HepG2 (cell line): ENCODE measurements around the gene KLF16. TPM values are rescaled to one million over a fixed set of nuclear protein-coding genes. Genes with fewer than 3 reads are reported as not detected.

Source experiments
- ETV6 ChIP-seq: sonication (generic); formaldehyde crosslinking; conservative IDR thresholded peaks from 2 replicates; pipeline ENCODE4 v1.4.0; 2020; ENCODE audit warnings: missing genetic modification reagents
- GABPA ChIP-seq, 2 experiments: IDR thresholded peaks; 2 replicates each; pipeline ENCODE4 v1.6.1; 2011 to 2016; ENCODE audit warnings: low read depth in 2 of 2, low read length in 1 of 2, missing biosample characterization in 1 of 2, missing genetic modification characterization in 1 of 2
- JUNB ChIP-seq: sonication (generic); formaldehyde crosslinking; IDR thresholded peaks from 2 replicates; pipeline ENCODE4 v1.8.0; 2022; ENCODE audit warnings: missing genetic modification reagents, mild to moderate bottlenecking, borderline replicate concordance
- MAFG ChIP-seq: sonication (generic); formaldehyde crosslinking; IDR thresholded peaks from 2 replicates; pipeline ENCODE4 v1.5.1; 2020; ENCODE audit warnings: mild to moderate bottlenecking, missing genetic modification reagents
- NFKB2 ChIP-seq: sonication (generic); formaldehyde crosslinking; IDR thresholded peaks from 2 replicates; pipeline ENCODE4 v1.4.0; 2020; ENCODE audit warnings: missing genetic modification reagents, borderline replicate concordance
- PCBP1 ChIP-seq: fragments of 200-400 bp; formaldehyde crosslinking; IDR thresholded peaks from 2 replicates; pipeline ENCODE4 v1.6.1; 2017; ENCODE audit warnings: mild to moderate bottlenecking, low read depth, low read length, borderline replicate concordance
- RAD51 ChIP-seq: fragments of 450-650 bp; IDR thresholded peaks from 2 replicates; pipeline ENCODE4 v1.6.1; 2016; ENCODE audit warnings: borderline replicate concordance
- RFX1 ChIP-seq: fragments of 450-650 bp; IDR thresholded peaks from 2 replicates; pipeline ENCODE4 v1.6.1; 2017
- SALL2 ChIP-seq: sonication (generic); formaldehyde crosslinking; IDR thresholded peaks from 2 replicates; pipeline ENCODE4 v1.8.1; 2023; ENCODE audit warnings: mild to moderate bottlenecking, missing genetic modification reagents, inconsistent platforms
- SOX6 ChIP-seq, 2 experiments: fragments of 450-650 bp in 1 of 2; sonication (generic) in 1 of 2; formaldehyde crosslinking in 1 of 2; IDR thresholded peaks; 2 replicates each; pipeline versions ENCODE4 v1.4.0 to v1.6.1; 2017 to 2020; ENCODE audit warnings: antibody characterized with exemption in 1 of 2, mild to moderate bottlenecking in 1 of 2, missing genetic modification reagents in 1 of 2
- SYNCRIP ChIP-seq: fragments of 200-400 bp; formaldehyde crosslinking; IDR thresholded peaks from 2 replicates; pipeline ENCODE4 v1.6.1; 2018; ENCODE audit warnings: mild to moderate bottlenecking, low read depth, low read length; ENCODE audit not compliant: insufficient read depth
- TOE1 ChIP-seq: sonication (generic); formaldehyde crosslinking; IDR thresholded peaks from 2 replicates; pipeline ENCODE4 v1.4.0; 2020; ENCODE audit warnings: mild to moderate bottlenecking, missing genetic modification reagents
- ZBTB7A ChIP-seq: sonication (generic); formaldehyde crosslinking; IDR thresholded peaks from 2 replicates; pipeline ENCODE4 v1.8.0; 2022; ENCODE audit warnings: mild to moderate bottlenecking, missing genetic modification reagents
- ZC3H13 ChIP-seq: sonication (generic); formaldehyde crosslinking; IDR thresholded peaks from 2 replicates; pipeline ENCODE4 v1.8.1; 2023; ENCODE audit warnings: mild to moderate bottlenecking, missing genetic modification reagents, moderate library complexity
- ZNF121 ChIP-seq: sonication (generic); formaldehyde crosslinking; IDR thresholded peaks from 2 replicates; pipeline ENCODE4 v1.5.0; 2020; ENCODE audit warnings: mild to moderate bottlenecking, missing genetic modification reagents
- ZNF670 ChIP-seq: sonication (generic); formaldehyde crosslinking; IDR thresholded peaks from 2 replicates; pipeline ENCODE4 v1.8.0; 2022; ENCODE audit warnings: mild to moderate bottlenecking, missing genetic modification reagents, borderline replicate concordance
- ZNF770 ChIP-seq: sonication (generic); formaldehyde crosslinking; IDR thresholded peaks from 2 replicates; pipeline ENCODE4 v1.5.0; 2020; ENCODE audit warnings: mild to moderate bottlenecking, missing genetic modification reagents
- ZNF775 ChIP-seq: sonication (generic); formaldehyde crosslinking; IDR thresholded peaks from 2 replicates; pipeline ENCODE4 v1.4.0; 2020; ENCODE audit warnings: missing genetic modification reagents, mild to moderate bottlenecking, moderate library complexity, borderline replicate concordance
- polyA plus RNA-seq, 8 experiments: library from polyadenylated mRNA; depleted of rRNA in 3 of 8; stranded (reverse) in 7 of 8; unstranded in 1 of 8; fragments of >200 nt; fragmentation: Illumina TruSeq in 4 of 8; extraction: Trizol in 4 of 8; gene quantifications; 2 replicates each; pipeline versions ENCODE4 v1.2.1 to v1.2.3, GENCODE V29; 2011 to 2016; ENCODE audit warnings: low read depth in 4 of 8, missing spikeins in 1 of 8, mixed read lengths in 1 of 8; ENCODE audit not compliant: insufficient read depth in 1 of 8
- total RNA-seq, 5 experiments: library from RNA; depleted of rRNA; stranded (reverse); fragments of >200 nt; fragmentation: Illumina TruSeq; extraction: Trizol; gene quantifications; 2 replicates each; pipeline ENCODE4 v1.2.3, GENCODE V29; 2016; ENCODE audit warnings: low read depth in 1 of 5
- TF ChIP-seq, protein P1 (sequence below): sonication (generic); formaldehyde crosslinking; IDR thresholded peaks from 2 replicates; pipeline ENCODE4 v1.4.0; 2020; ENCODE audit warnings: missing genetic modification reagents
- TF ChIP-seq, protein P2 (sequence below): sonication (generic); formaldehyde crosslinking; IDR thresholded peaks from 2 replicates; pipeline ENCODE4 v1.4.0; 2020; ENCODE audit warnings: missing genetic modification reagents

KLF16 gene
- total and polyA plus RNA-seq, 2 of the 13 experiments (the other 11 are each of a cell fraction or from before 2014, with no cell fraction given), result 3.5 to 6.7 TPM

GRCh38 chr19:1905110-1905862, 41.9 kb upstream of the KLF16 start, which contains the start of the genes ADAT3 and SCAMP4 (continued):
- TF ChIP-seq TOE1 (CRISPR knock-in tag) (no peak; the same call in 1 of the 2 replicates), RFX1 (peak; percentile 51; the same call in 1 of the 2 replicates), PCBP1 (peak; percentile 67; the same call in 1 of the 2 replicates), NFKB2 (CRISPR knock-in tag) (no peak), ZNF121 (CRISPR knock-in tag) (no peak), SYNCRIP (no peak), SOX6 (IDR thresholded peaks at IDR 0.05) (no peak), SOX6 (CRISPR knock-in tag; IDR thresholded peaks at IDR 0.05) (peak; percentile 8; the same call in 1 of the 2 replicates), ZC3H13 (peak; percentile 65; the same call in 1 of the 2 replicates), ETV6 (CRISPR knock-in tag) (0 out of 2 replicates have a peak, but pooled peaks have one; percentile 20), ZNF770 (no peak), ZNF775 (CRISPR knock-in tag) (no peak), SALL2 (CRISPR knock-in tag) (peak; percentile 78), ZNF670 (CRISPR knock-in tag) (no peak), ZBTB7A (CRISPR knock-in tag) (no peak), JUNB (CRISPR knock-in tag) (no peak), RAD51 (peak; percentile 58; the same call in 1 of the 2 replicates), GABPA (IDR thresholded peaks at IDR 0.05; ENCODE audit: low read depth, low read length) (peak; percentile 83), GABPA (CRISPR knock-in tag; IDR thresholded peaks at IDR 0.05; ENCODE audit: low read depth) (peak; percentile 92), MAFG (no peak)
- TF ChIP-seq, protein P1, sequence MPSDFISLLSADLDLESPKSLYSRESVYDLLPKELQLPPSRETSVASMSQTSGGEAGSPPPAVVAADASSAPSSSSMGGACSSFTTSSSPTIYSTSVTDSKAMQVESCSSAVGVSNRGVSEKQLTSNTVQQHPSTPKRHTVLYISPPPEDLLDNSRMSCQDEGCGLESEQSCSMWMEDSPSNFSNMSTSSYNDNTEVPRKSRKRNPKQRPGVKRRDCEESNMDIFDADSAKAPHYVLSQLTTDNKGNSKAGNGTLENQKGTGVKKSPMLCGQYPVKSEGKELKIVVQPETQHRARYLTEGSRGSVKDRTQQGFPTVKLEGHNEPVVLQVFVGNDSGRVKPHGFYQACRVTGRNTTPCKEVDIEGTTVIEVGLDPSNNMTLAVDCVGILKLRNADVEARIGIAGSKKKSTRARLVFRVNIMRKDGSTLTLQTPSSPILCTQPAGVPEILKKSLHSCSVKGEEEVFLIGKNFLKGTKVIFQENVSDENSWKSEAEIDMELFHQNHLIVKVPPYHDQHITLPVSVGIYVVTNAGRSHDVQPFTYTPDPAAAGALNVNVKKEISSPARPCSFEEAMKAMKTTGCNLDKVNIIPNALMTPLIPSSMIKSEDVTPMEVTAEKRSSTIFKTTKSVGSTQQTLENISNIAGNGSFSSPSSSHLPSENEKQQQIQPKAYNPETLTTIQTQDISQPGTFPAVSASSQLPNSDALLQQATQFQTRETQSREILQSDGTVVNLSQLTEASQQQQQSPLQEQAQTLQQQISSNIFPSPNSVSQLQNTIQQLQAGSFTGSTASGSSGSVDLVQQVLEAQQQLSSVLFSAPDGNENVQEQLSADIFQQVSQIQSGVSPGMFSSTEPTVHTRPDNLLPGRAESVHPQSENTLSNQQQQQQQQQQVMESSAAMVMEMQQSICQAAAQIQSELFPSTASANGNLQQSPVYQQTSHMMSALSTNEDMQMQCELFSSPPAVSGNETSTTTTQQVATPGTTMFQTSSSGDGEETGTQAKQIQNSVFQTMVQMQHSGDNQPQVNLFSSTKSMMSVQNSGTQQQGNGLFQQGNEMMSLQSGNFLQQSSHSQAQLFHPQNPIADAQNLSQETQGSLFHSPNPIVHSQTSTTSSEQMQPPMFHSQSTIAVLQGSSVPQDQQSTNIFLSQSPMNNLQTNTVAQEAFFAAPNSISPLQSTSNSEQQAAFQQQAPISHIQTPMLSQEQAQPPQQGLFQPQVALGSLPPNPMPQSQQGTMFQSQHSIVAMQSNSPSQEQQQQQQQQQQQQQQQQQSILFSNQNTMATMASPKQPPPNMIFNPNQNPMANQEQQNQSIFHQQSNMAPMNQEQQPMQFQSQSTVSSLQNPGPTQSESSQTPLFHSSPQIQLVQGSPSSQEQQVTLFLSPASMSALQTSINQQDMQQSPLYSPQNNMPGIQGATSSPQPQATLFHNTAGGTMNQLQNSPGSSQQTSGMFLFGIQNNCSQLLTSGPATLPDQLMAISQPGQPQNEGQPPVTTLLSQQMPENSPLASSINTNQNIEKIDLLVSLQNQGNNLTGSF, result no peak
- TF ChIP-seq, protein P2, sequence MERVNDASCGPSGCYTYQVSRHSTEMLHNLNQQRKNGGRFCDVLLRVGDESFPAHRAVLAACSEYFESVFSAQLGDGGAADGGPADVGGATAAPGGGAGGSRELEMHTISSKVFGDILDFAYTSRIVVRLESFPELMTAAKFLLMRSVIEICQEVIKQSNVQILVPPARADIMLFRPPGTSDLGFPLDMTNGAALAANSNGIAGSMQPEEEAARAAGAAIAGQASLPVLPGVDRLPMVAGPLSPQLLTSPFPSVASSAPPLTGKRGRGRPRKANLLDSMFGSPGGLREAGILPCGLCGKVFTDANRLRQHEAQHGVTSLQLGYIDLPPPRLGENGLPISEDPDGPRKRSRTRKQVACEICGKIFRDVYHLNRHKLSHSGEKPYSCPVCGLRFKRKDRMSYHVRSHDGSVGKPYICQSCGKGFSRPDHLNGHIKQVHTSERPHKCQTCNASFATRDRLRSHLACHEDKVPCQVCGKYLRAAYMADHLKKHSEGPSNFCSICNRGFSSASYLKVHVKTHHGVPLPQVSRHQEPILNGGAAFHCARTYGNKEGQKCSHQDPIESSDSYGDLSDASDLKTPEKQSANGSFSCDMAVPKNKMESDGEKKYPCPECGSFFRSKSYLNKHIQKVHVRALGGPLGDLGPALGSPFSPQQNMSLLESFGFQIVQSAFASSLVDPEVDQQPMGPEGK (CRISPR knock-in tag), result peak; percentile 72
